Naive thymus-derived CD4-positive, alpha-beta T cell (primary cell): ENCODE results near the gene LIF. TPM values are rescaled to one million over a fixed set of nuclear protein-coding genes. Genes with fewer than 3 reads are reported as not detected.
"Not testable (repeated sequence)": the region's sequence is repeated elsewhere in the genome, so short reads cannot be mapped to it uniquely, and the experiment has no call there.

ENCODE experiments used
- ATAC-seq: fragments of 150-1000 bp; cut with Tn5 transposase; 2 replicates; pipeline ENCODE4 v1.10.0; 2021; ENCODE audit warnings: mild to moderate bottlenecking, moderate library complexity
- CTCF ChIA-PET: fragments of 350-600 bp; sonication (Branson Sonifier 250); formaldehyde crosslinking; loops from one replicate; lab custom pipeline; 2021; ENCODE audit warnings: antibody characterized with exemption; lab: Charles Lee
- POLR2A ChIA-PET: fragments of 350-600 bp; sonication (Branson Sonifier 250); formaldehyde crosslinking; loops from one replicate; lab custom pipeline; 2021; ENCODE audit warnings: antibody characterized with exemption, inconsistent platforms; lab: Charles Lee
- DNase-seq, 9 donors: peaks; one replicate each; pipeline versions ENCODE4 v3.0.0 to v3.0.0-alpha.2; 2020 to 2022; ENCODE audit warnings: mixed read lengths in 1 of 9
- H3K27ac ChIP-seq: one replicate; pipeline ENCODE4 v1.7.0; 2013; ENCODE audit warnings: mild to moderate bottlenecking, low read depth, low read length, moderate library complexity
- H3K27me3 ChIP-seq, 2 donors: one replicate each; pipeline ENCODE4 v1.7.0; 2013; ENCODE audit warnings: low read length in 2 of 2, mild to moderate bottlenecking in 2 of 2, moderate library complexity in 2 of 2; ENCODE audit not compliant: control insufficient read depth in 2 of 2, insufficient read depth in 2 of 2
- H3K36me3 ChIP-seq, 3 experiments: 1 replicate in 2 of 3; 2 replicates in 1 of 3; pipeline ENCODE4 v1.7.0; 2013; ENCODE audit warnings: low read length in 3 of 3, mild to moderate bottlenecking in 3 of 3, moderate library complexity in 1 of 3; ENCODE audit not compliant: insufficient read depth in 3 of 3, control insufficient read depth in 2 of 3
- H3K4me1 ChIP-seq, 2 donors: one replicate each; pipeline ENCODE4 v1.7.0; 2013; ENCODE audit warnings: low read length in 2 of 2, mild to moderate bottlenecking in 2 of 2, moderate library complexity in 1 of 2; ENCODE audit not compliant: control insufficient read depth in 2 of 2, insufficient read depth in 2 of 2
- H3K4me3 ChIP-seq: 2 replicates; pipeline ENCODE4 v1.7.0; 2013; ENCODE audit warnings: mild to moderate bottlenecking, low read length
- H3K9me3 ChIP-seq, 3 experiments: 1 replicate in 2 of 3; 2 replicates in 1 of 3; pipeline ENCODE4 v1.7.0; 2013; ENCODE audit warnings: low read length in 3 of 3; ENCODE audit not compliant: control insufficient read depth in 2 of 3
- H3K27ac Mint-ChIP-seq, 9 donors: one replicate each; pipeline ENCODE4 v1.8.0; 2020 to 2022; ENCODE audit warnings: mixed read lengths in 9 of 9, mild to moderate bottlenecking in 8 of 9, moderate library complexity in 5 of 9, inconsistent platforms in 2 of 9
- H3K27me3 Mint-ChIP-seq, 5 donors: one replicate each; pipeline ENCODE4 v1.8.0; 2021 to 2022; ENCODE audit warnings: mixed read lengths in 5 of 5, mild to moderate bottlenecking in 1 of 5
- H3K36me3 Mint-ChIP-seq, 5 donors: one replicate each; pipeline ENCODE4 v1.8.0; 2020 to 2022; ENCODE audit warnings: mixed read lengths in 5 of 5, mild to moderate bottlenecking in 3 of 5, inconsistent platforms in 1 of 5
- H3K4me1 Mint-ChIP-seq, 7 donors: one replicate each; pipeline ENCODE4 v1.8.0; 2020 to 2022; ENCODE audit warnings: mixed read lengths in 7 of 7, mild to moderate bottlenecking in 3 of 7, inconsistent platforms in 1 of 7
- H3K4me3 Mint-ChIP-seq, 10 donors: one replicate each; pipeline ENCODE4 v1.8.0; 2020 to 2022; ENCODE audit warnings: mild to moderate bottlenecking in 10 of 10, mixed read lengths in 10 of 10, moderate library complexity in 6 of 10, inconsistent platforms in 2 of 10
- H3K9me3 Mint-ChIP-seq, 11 donors: one replicate each; pipeline ENCODE4 v1.8.0; 2020 to 2022; ENCODE audit warnings: mixed read lengths in 11 of 11, mild to moderate bottlenecking in 4 of 11, inconsistent platforms in 1 of 11, moderate library complexity in 1 of 11
- intact Hi-C, 2 donors: fragments of 100-400 bp; cut with micrococcal nuclease; formaldehyde crosslinking; loops; one replicate each; pipeline ENCODE4 v1.15.1; 2023
- polyA plus RNA-seq, 2 donors: library from polyadenylated mRNA; unstranded; fragments of 300-500 nt; fragmentation: Illumina TruSeq; gene quantifications; one replicate each; pipeline ENCODE4 v1.2.3, GENCODE V29; 2021
- total RNA-seq, 6 experiments: library from RNA in 5 of 6; stranded (reverse) in 5 of 6; gene quantifications; 1 replicate in 5 of 6; 2 replicates in 1 of 6; pipeline ENCODE4 v1.2.3 and lab custom pipeline; 2021 to 2026

The LIF gene
- total and polyA plus RNA-seq, 7 experiments from 2014 or later = 0.64 to 260 (median 0.98) TPM; not detected in 4

GRCh38 chr22:30205281-30206115, 41.1 kb downstream of the LIF start:
- Histone ChIP-seq H3K4me1 (no peaks in the 10 kb centered on the region), H3K4me3 (no peak overlapping the region), H3K27ac (no peak overlapping the region), H3K9me3 (no peaks in the 10 kb centered on the region), H3K36me3 (no peaks in the 10 kb centered on the region), H3K27me3 (no peaks in the 10 kb centered on the region)
- H3K36me3 Mint-ChIP-seq = peaks cover 0 to 10% (median 0%) of the 10 kb centered on the region in 5 donors
- H3K4me3 Mint-ChIP-seq = no peak overlapping the region
- H3K27ac Mint-ChIP-seq = no peak overlapping the region
- no peak for DNase-seq
- peaks cover 0 to 32% (median 0%) of the 10 kb centered on the region in 7 donors for H3K4me1 Mint-ChIP-seq
- ChIA-PET CTCF (no interaction called here), POLR2A (no interaction called here)
- H3K27me3 Mint-ChIP-seq = no peaks in the 10 kb centered on the region
- intact Hi-C loops = no loop called here
- ATAC-seq = peak; percentile 47
- peaks cover 0 to 7% (median 0%) of the 10 kb centered on the region in 11 donors for H3K9me3 Mint-ChIP-seq

DNA sequence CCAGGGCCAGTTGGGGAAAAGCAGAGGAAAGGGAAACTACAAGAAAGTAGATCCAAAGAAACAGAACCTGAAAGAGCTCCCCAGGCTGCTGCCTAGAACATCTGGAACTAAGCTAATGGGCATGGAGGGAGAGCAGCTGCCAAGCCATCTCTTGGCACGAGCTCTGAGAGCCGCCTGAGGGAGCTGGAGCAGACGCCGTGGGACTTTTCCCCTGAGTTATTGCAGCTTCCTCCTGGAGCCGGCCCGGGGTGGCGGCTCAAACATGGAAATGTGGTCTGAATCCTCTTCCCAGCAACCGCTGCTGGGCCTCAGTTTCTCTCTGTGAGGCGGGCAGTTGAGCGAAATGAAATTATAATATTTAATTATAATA, 41.8 kb downstream of the LIF start:
- intact Hi-C loops = no loop called here
- Histone ChIP-seq H3K27me3 (no peaks in the 10 kb centered on the region), H3K36me3 (no peaks in the 10 kb centered on the region), H3K27ac (no peak overlapping the region), H3K4me3 (no peak overlapping the region), H3K4me1 (no peaks in the 10 kb centered on the region), H3K9me3 (no peaks in the 10 kb centered on the region)
- Mint-ChIP-seq H3K27me3 (no peaks in the 10 kb centered on the region), H3K4me1 (peaks cover 0 to 32% (median 0%) of the 10 kb centered on the region in 7 donors), H3K36me3 (peaks cover 0 to 10% (median 0%) of the 10 kb centered on the region in 5 donors), H3K4me3 (no peak overlapping the region), H3K9me3 (peaks cover 0 to 7% (median 0%) of the 10 kb centered on the region in 11 donors), H3K27ac (no peak overlapping the region)
- ChIA-PET CTCF (no interaction called here), POLR2A (no interaction called here)
- ATAC-seq (no peak), DNase-seq (no peak)

DNA sequence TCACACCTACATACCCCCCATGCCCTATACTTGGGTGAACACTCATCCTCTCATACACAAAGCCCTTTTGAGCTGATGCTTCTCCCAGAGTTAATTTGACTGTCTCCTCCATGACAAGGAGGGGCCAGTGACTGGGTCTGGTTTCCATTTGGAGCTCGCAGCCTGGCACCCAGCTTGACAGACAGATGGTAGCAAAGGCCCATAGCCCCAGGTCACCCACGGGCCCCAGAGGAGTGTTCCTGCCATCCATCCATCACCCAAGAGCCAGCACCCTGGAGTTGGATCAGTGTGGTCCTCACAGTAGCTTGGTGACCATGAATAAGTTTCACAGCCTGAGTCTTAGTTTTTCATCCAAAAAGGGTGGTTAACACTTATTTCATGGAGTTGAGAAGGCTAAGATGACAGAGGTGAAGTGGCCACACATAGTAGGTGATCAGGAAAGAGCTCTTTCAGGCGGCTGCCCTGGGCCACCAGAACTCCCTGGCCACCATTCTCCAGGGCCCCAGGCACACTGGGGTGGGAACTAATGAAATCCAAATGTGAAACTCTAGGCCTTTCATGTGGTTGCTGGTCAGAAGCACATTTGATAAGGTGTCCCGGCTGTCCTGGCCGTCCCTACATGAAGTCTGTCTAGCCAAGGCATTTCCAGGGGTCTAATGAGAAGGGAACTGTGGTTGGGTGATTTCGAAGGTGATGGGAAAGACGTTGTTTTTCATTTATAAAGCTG, 42.4 kb downstream of the LIF start:
- Mint-ChIP-seq H3K27ac (peak overlapping the region in 1 of 9 donors; percentile 4), H3K9me3 (peaks cover 0 to 7% (median 0%) of the 10 kb centered on the region in 11 donors), H3K27me3 (no peaks in the 10 kb centered on the region), H3K4me3 (no peak overlapping the region), H3K4me1 (peaks cover 0 to 32% (median 0%) of the 10 kb centered on the region in 7 donors), H3K36me3 (peaks cover 0 to 10% (median 0%) of the 10 kb centered on the region in 5 donors)
- POLR2A ChIA-PET = no interaction called here
- H3K27ac ChIP-seq = no peak overlapping the region
- no peaks in the 10 kb centered on the region for H3K4me1 ChIP-seq
- intact Hi-C loops = no loop called here
- no peaks in the 10 kb centered on the region for H3K36me3 ChIP-seq
- H3K9me3 ChIP-seq = no peaks in the 10 kb centered on the region
- DNase-seq = no peak
- CTCF ChIA-PET = no interaction called here
- ATAC-seq = no peak
- no peaks in the 10 kb centered on the region for H3K27me3 ChIP-seq
- H3K4me3 ChIP-seq = no peak overlapping the region

DNA sequence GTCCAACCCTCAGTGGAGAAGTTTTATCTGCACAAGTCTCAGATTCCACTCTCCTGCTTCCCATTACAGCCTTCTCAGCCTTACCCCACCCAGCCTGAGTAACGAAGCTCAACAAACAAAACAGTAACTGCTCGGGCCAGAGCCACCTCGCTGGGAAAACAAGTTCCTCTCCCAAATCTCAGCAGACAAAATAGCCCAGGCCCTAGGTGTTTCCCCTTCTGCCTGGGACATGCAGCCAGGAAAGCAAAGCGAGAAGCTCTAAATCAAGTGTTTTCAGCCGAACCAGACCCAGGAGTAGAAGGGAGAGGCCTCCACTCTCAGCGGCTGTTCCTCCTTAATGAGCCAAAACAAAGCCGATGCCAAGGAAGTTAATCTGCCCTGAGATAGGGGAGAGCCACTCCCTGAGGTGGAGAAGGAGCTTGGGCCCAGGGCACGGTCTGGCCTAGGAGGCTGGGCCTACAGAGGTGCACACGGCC, 44.0 kb downstream of the LIF start:
- no peak for ATAC-seq
- H3K9me3 Mint-ChIP-seq = peaks cover 0 to 7% (median 0%) of the 10 kb centered on the region in 11 donors
- H3K27ac ChIP-seq = no peak overlapping the region
- intact Hi-C loops = no loop called here
- no peaks in the 10 kb centered on the region for H3K9me3 ChIP-seq
- H3K36me3 Mint-ChIP-seq = peaks cover 0 to 10% (median 0%) of the 10 kb centered on the region in 5 donors
- H3K4me3 ChIP-seq = no peak overlapping the region
- no peaks in the 10 kb centered on the region for H3K27me3 ChIP-seq
- H3K27ac Mint-ChIP-seq = peak overlapping the region in 2 of 9 donors; percentile 6 to 49
- no peak overlapping the region for H3K4me3 Mint-ChIP-seq
- POLR2A ChIA-PET = no interaction called here
- DNase-seq = no peak
- no peaks in the 10 kb centered on the region for H3K4me1 ChIP-seq
- H3K4me1 Mint-ChIP-seq = peaks cover 0 to 37% (median 5%) of the 10 kb centered on the region in 7 donors
- H3K27me3 Mint-ChIP-seq = no peaks in the 10 kb centered on the region
- CTCF ChIA-PET = interaction anchor here (0.7 to 0.8 kb wide), 2 partner anchors 10 to 81 kb away, joined by 4 to 5 read pairs; no protein-coding TSS in a partner anchor
- no peaks in the 10 kb centered on the region for H3K36me3 ChIP-seq

GRCh38 chr22:30201945-30202344, 44.6 kb downstream of the LIF start:
- Mint-ChIP-seq H3K27me3 (no peaks in the 10 kb centered on the region), H3K36me3 (peaks cover 0 to 10% (median 0%) of the 10 kb centered on the region in 5 donors), H3K9me3 (peaks cover 0 to 7% (median 0%) of the 10 kb centered on the region in 11 donors), H3K4me3 (no peak overlapping the region), H3K4me1 (peaks cover 0 to 40% (median 11%) of the 10 kb centered on the region in 7 donors), H3K27ac (no peak overlapping the region)
- Histone ChIP-seq H3K9me3 (no peaks in the 10 kb centered on the region), H3K27ac (no peak overlapping the region), H3K36me3 (no peaks in the 10 kb centered on the region), H3K4me3 (no peak overlapping the region), H3K4me1 (peaks cover 2 to 3% of the 10 kb centered on the region in 2 donors), H3K27me3 (no peaks in the 10 kb centered on the region)
- intact Hi-C loops = no loop called here
- ChIA-PET CTCF (interaction anchor here (0.8 kb wide), 1 partner anchor 11 kb away, joined by 5 read pairs; no protein-coding TSS in a partner anchor), POLR2A (no interaction called here)
- no peak for ATAC-seq
- no peak for DNase-seq

GRCh38 chr22:30200905-30201304, 45.7 kb downstream of the LIF start:
- H3K27me3 ChIP-seq, H3K4me3 ChIP-seq, ATAC-seq, H3K36me3 ChIP-seq, DNase-seq, H3K9me3 ChIP-seq, H3K36me3 Mint-ChIP-seq, intact Hi-C loops, H3K9me3 Mint-ChIP-seq, CTCF ChIA-PET, POLR2A ChIA-PET, H3K27me3 Mint-ChIP-seq, H3K27ac Mint-ChIP-seq, H3K27ac ChIP-seq, H3K4me3 Mint-ChIP-seq: not testable (repeated sequence)
- H3K4me1 ChIP-seq = peaks cover 9 to 11% of the 10 kb centered on the region in 2 donors
- peaks cover 0 to 46% (median 21%) of the 10 kb centered on the region in 7 donors for H3K4me1 Mint-ChIP-seq
